Naive B cell (primary cell): ENCODE measurements around the gene NHEJ1. TPM values are rescaled to one million over a fixed set of nuclear protein-coding genes. Genes with fewer than 3 reads are reported as not detected.
A peak's percentile ranks its signal among the peaks of the same experiment; 100 is the strongest.

ENCODE experiments used
- ATAC-seq, 2 donors: fragments of 150-1000 bp; cut with Tn5 transposase; 2 replicates each; pipeline ENCODE4 v1.10.0; 2021; ENCODE audit warnings: low read depth in 2 of 2, mild to moderate bottlenecking in 2 of 2, moderate library complexity in 2 of 2
- DNase-seq: peaks from one replicate; pipeline ENCODE4 v3.0.0; 2022
- H3K27ac Mint-ChIP-seq, 6 donors: one replicate each; pipeline ENCODE4 v1.8.0; 2020 to 2022; ENCODE audit warnings: mild to moderate bottlenecking in 6 of 6, mixed read lengths in 6 of 6, moderate library complexity in 5 of 6, inconsistent platforms in 2 of 6
- H3K27me3 Mint-ChIP-seq, 3 donors: one replicate each; pipeline ENCODE4 v1.8.0; 2021 to 2022; ENCODE audit warnings: mixed read lengths in 3 of 3, mild to moderate bottlenecking in 1 of 3
- H3K36me3 Mint-ChIP-seq, 2 donors: one replicate each; pipeline ENCODE4 v1.8.0; 2020 to 2022; ENCODE audit warnings: mixed read lengths in 2 of 2, inconsistent platforms in 1 of 2, mild to moderate bottlenecking in 1 of 2
- H3K4me1 Mint-ChIP-seq, 3 donors: one replicate each; pipeline ENCODE4 v1.8.0; 2020 to 2022; ENCODE audit warnings: mixed read lengths in 3 of 3, inconsistent platforms in 1 of 3, mild to moderate bottlenecking in 1 of 3, moderate library complexity in 1 of 3
- H3K4me3 Mint-ChIP-seq, 8 donors: one replicate each; pipeline ENCODE4 v1.8.0; 2020 to 2022; ENCODE audit warnings: mild to moderate bottlenecking in 8 of 8, mixed read lengths in 8 of 8, moderate library complexity in 8 of 8, inconsistent platforms in 2 of 8
- H3K9me3 Mint-ChIP-seq, 7 donors: one replicate each; pipeline ENCODE4 v1.8.0; 2020 to 2022; ENCODE audit warnings: mixed read lengths in 7 of 7, mild to moderate bottlenecking in 5 of 7, inconsistent platforms in 2 of 7, moderate library complexity in 1 of 7
- polyA plus RNA-seq, 6 donors: library from polyadenylated mRNA; unstranded; fragments of 300-500 nt; fragmentation: Illumina TruSeq; gene quantifications; one replicate each; pipeline ENCODE4 v1.2.3, GENCODE V29; 2021; ENCODE audit warnings: low read depth in 6 of 6

Gene NHEJ1
- polyA plus RNA-seq, 6 donors from 2014 or later, result 24.8 to 31.5 (median 27.7) TPM

GRCh38 chr2:219035942-219036341 is 124.7 kb downstream of the NHEJ1 start:
- Mint-ChIP-seq H3K36me3 (no peaks in the 10 kb centered on the region), H3K27ac (no peak overlapping the region)
- no peak for ATAC-seq

GRCh38 chr2:219034823-219035222 is 125.8 kb downstream of the NHEJ1 start:
- H3K27ac Mint-ChIP-seq, result no peak overlapping the region
- no peaks in the 10 kb centered on the region for H3K4me1 Mint-ChIP-seq
- H3K27me3 Mint-ChIP-seq, result peaks cover 28 to 91% (median 84%) of the 10 kb centered on the region in 3 donors
- ATAC-seq (no peak), DNase-seq (no peak)
- H3K36me3 Mint-ChIP-seq, result no peaks in the 10 kb centered on the region
- H3K4me3 Mint-ChIP-seq, result no peak overlapping the region
- peaks cover 0 to 3% (median 0%) of the 10 kb centered on the region in 7 donors for H3K9me3 Mint-ChIP-seq

More at GRCh38 chr2:219035942-219036341, 124.7 kb downstream of the NHEJ1 start:
- H3K4me1 Mint-ChIP-seq, result no peaks in the 10 kb centered on the region
- DNase-seq, result no peak
- no peak overlapping the region for H3K4me3 Mint-ChIP-seq
- peaks cover 36 to 94% (median 84%) of the 10 kb centered on the region in 3 donors for H3K27me3 Mint-ChIP-seq
- peaks cover 0 to 3% (median 0%) of the 10 kb centered on the region in 7 donors for H3K9me3 Mint-ChIP-seq

DNA sequence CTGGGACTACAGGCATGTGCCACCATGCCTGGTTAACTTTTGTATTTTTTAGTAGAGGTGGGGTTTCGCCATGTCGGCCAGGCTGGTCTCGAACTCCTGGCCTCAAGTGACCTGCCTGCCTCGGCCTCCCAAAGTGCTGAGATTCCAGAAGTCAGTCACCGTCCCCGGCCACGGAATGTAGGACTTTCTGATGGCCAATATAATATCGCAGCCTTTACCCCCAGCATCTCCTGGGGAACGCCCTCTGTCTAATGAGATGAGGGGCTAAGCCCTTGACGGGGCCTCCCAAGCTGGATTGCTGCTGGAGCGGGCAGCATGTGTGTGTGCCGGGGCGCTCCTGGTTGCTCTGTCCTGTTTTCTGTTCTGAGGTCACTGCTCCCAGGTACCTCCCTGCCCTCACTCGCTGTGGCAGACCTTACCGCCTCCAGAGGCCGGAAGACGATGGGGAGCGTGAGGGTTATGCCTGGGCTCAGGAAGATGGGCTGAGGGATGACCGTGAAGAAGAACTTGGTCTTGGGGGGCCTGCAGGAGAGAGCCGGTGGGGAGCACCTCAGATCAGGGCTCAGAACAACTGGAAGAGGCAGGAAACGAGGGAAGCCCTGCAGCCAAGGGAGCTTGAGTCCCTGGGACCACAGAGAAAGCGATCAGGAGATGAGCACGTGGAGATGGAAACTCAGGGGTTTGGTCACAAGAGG is 128.4 kb downstream of the NHEJ1 start:
- Mint-ChIP-seq H3K36me3 (no peaks in the 10 kb centered on the region), H3K4me3 (no peak overlapping the region), H3K27me3 (peaks cover 19 to 85% (median 78%) of the 10 kb centered on the region in 3 donors), H3K4me1 (no peaks in the 10 kb centered on the region), H3K27ac (no peak overlapping the region), H3K9me3 (peaks cover 0 to 1% (median 0%) of the 10 kb centered on the region in 7 donors)
- DNase-seq (no peak), ATAC-seq (no peak)

DNA sequence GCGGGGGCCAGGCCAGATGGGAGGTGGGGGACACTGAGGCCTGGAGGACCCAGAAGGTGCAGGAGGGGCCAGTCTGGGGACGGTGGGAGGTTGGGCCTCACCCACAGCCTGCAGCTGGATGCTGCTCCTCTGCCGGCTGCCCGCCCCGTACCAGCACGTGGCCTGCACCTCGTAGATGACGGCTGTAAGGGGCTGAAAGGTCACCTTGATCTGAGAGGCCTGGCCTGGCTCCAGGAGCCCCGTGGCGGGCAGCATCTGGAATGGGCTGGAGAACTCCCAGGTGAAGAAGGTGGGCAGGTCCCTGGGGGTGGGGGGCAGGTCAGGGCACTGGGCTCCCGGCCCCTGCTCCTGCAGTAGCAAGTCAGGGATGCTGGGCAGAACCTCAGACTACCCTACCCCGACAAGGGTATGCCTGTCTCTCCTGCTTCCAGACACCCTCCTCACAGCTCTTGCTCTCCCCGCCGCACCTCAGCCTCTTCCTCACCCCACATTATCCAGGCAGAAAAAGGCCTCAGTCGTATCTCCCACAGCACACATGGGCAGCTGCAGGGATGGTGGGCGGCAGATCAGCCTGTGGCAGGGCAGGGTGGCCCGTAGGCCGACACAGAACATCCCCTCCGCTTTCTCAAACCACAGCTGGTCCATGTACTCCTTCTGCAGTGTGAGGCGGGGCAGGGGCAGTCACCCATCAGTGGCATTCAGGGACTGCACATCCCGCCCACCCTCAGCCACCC is 129.4 kb downstream of the NHEJ1 start:
- Mint-ChIP-seq H3K9me3 (peaks cover 0 to 1% (median 0%) of the 10 kb centered on the region in 7 donors), H3K36me3 (no peaks in the 10 kb centered on the region), H3K27me3 (peaks cover 13 to 75% (median 72%) of the 10 kb centered on the region in 3 donors), H3K4me1 (no peaks in the 10 kb centered on the region), H3K4me3 (no peak overlapping the region), H3K27ac (no peak overlapping the region)
- DNase-seq, result no peak
- ATAC-seq, result no peak

GRCh38 chr2:219030177-219030940 is 130.3 kb downstream of the NHEJ1 start:
- H3K4me3 Mint-ChIP-seq, result no peak overlapping the region
- H3K27ac Mint-ChIP-seq, result no peak overlapping the region
- H3K4me1 Mint-ChIP-seq, result no peaks in the 10 kb centered on the region
- H3K9me3 Mint-ChIP-seq, result peaks cover 0 to 1% (median 0%) of the 10 kb centered on the region in 7 donors
- peaks cover 14 to 72% (median 71%) of the 10 kb centered on the region in 3 donors for H3K27me3 Mint-ChIP-seq
- H3K36me3 Mint-ChIP-seq, result no peaks in the 10 kb centered on the region
- no peak for ATAC-seq
- DNase-seq, result no peak

DNA sequence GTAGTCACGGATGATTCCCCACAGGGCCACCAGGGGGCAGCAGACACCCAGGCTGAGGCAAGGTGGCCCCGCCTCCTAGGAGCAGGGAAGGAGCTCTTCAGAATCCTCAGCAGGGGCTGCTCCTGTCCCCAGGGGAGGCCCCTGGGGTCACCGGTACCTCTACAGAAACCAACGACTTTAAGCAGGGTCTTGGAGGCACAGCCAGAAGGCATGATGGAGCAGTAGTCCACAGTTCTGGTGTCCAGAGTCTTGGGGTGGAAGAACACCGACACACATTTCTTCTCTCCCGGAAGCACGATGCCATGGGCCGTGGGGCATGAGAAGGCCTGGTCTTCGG is 130.8 kb downstream of the NHEJ1 start:
- peaks cover 0 to 1% (median 0%) of the 10 kb centered on the region in 7 donors for H3K9me3 Mint-ChIP-seq
- no peaks in the 10 kb centered on the region for H3K4me1 Mint-ChIP-seq
- peaks cover 15 to 73% (median 71%) of the 10 kb centered on the region in 3 donors for H3K27me3 Mint-ChIP-seq
- peak; percentile 75 to 81 for ATAC-seq
- peak overlapping the region in 1 of 8 donors; percentile 44 for H3K4me3 Mint-ChIP-seq
- no peaks in the 10 kb centered on the region for H3K36me3 Mint-ChIP-seq
- H3K27ac Mint-ChIP-seq, result no peak overlapping the region
- peak; percentile 68 for DNase-seq

DNA sequence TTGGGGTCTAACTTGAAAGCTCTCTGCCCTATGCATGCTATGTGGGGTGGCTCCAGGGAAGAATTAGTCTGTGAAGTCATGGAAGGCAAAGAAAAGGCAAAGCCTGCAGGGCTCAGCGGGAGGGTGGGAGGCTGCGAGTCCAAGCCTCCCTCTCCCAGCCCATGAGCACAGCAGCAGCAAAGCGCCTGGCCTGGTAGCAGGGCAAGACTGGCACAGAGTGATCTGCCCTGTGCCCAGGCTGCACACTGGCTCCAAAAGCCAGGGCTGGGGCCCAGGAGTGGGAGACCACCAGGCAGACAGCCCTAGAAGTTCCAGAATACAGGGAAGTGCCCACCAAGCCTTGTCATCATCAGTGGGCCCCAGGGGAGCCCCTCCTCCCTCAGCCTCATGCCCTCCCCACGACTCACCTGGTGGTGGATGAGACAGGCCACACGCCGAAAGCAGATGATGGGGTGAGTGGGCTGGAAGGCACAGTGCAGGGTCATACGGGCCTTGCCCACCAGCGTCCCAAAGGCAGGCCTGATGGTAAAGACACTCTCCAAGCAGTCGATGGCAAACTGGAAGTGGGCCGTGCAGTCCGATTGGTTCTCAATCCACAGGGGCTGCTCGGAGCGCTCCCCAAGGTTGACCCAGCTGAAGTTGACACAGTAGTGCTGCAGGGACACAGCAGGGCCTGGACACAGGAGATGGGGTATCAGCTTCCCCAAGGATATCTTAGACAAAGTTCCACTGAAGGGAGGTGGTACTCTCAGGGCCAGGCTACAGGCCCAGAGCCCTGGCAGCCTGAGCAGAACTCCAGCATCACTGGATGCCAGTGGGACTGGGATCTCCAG is 131.4 kb downstream of the NHEJ1 start:
- DNase-seq, result no peak
- Mint-ChIP-seq H3K36me3 (no peaks in the 10 kb centered on the region), H3K27ac (no peak overlapping the region)

DNA sequence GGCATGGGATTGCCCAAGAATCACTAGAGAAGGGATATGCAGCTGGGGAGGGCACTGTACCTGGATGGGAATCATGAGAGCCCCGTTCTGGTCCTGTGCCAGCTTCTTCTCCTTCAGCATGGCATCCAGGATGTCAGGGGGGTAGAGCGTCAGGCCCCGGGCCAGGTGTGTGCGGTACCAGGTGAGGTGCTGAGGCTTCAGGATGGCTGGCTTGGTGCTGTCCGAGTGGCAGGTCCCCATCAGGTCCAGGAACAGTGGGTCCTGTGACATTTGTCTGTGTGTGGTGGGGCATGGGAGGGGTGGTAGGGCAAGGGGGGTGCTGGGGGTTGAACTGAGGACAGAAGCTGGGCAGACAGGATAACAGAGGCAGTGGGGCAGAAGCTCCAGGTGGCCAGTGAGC is 132.5 kb downstream of the NHEJ1 start:
- Mint-ChIP-seq H3K27ac (no peak overlapping the region), H3K4me3 (no peak overlapping the region), H3K36me3 (no peaks in the 10 kb centered on the region), H3K9me3 (no peaks in the 10 kb centered on the region), H3K27me3 (peaks cover 16 to 65% (median 57%) of the 10 kb centered on the region in 3 donors), H3K4me1 (no peaks in the 10 kb centered on the region)
- DNase-seq (no peak), ATAC-seq (no peak)

More for the DNA sequence above, 131.4 kb downstream of the NHEJ1 start:
- H3K27me3 Mint-ChIP-seq, result peaks cover 16 to 68% (median 66%) of the 10 kb centered on the region in 3 donors
- ATAC-seq, result peak in 1 of 2 donors; percentile 13
- no peak overlapping the region for H3K4me3 Mint-ChIP-seq
- H3K9me3 Mint-ChIP-seq, result peaks cover 0 to 1% (median 0%) of the 10 kb centered on the region in 7 donors
- no peaks in the 10 kb centered on the region for H3K4me1 Mint-ChIP-seq

GRCh38 chr2:219027511-219028055 is 133.0 kb downstream of the NHEJ1 start:
- Mint-ChIP-seq H3K4me1 (no peaks in the 10 kb centered on the region), H3K27me3 (peaks cover 15 to 68% (median 58%) of the 10 kb centered on the region in 3 donors), H3K4me3 (peak overlapping the region in 1 of 8 donors; percentile 53), H3K27ac (no peak overlapping the region), H3K36me3 (no peaks in the 10 kb centered on the region), H3K9me3 (no peaks in the 10 kb centered on the region)
- no peak for DNase-seq
- no peak for ATAC-seq

DNA sequence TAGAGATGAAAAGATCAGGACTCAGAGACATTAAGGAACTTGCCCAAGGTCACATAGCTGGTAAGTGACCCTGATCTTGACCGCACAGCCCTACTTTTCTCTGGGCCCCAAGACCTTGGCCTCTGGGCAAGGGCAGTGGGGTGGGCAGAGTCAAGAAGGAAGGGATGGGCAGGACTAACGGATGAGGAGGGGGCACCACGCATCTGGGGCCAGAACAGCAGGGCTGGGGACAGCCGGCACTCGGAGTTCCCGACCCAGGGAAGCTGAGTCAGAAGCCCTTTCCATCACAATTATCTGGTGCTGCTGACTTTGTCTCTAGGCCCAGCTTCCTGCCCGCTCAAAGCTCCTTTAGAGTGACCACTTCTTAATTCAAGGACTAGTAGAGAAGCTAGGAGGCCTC is 133.7 kb downstream of the NHEJ1 start:
- no peaks in the 10 kb centered on the region for H3K4me1 Mint-ChIP-seq
- H3K27me3 Mint-ChIP-seq, result peaks cover 11 to 68% (median 52%) of the 10 kb centered on the region in 3 donors
- ATAC-seq (no peak), DNase-seq (no peak)
- no peak overlapping the region for H3K4me3 Mint-ChIP-seq
- no peak overlapping the region for H3K27ac Mint-ChIP-seq
- no peaks in the 10 kb centered on the region for H3K36me3 Mint-ChIP-seq
- no peaks in the 10 kb centered on the region for H3K9me3 Mint-ChIP-seq

GRCh38 chr2:219025637-219026585 is 134.7 kb downstream of the NHEJ1 start:
- Mint-ChIP-seq H3K4me1 (no peaks in the 10 kb centered on the region), H3K4me3 (no peak overlapping the region), H3K27me3 (peaks cover 12 to 64% (median 48%) of the 10 kb centered on the region in 3 donors), H3K27ac (no peak overlapping the region), H3K36me3 (no peaks in the 10 kb centered on the region), H3K9me3 (no peaks in the 10 kb centered on the region)
- DNase-seq (no peak), ATAC-seq (no peak)
